OCI-LY1 (cell line): ENCODE data around the gene MAN2B1.

ENCODE experiments used
- CTCF ChIP-seq: fragments of 200-600 bp; sonication (generic), shearing (Covaris generic); IDR thresholded peaks from 2 replicates; pipeline ENCODE4 v1.5.1; 2017; ENCODE audit warnings: mild to moderate bottlenecking, antibody characterized with exemption, low read length, moderate library complexity, mixed read lengths
- EZH2 ChIP-seq: fragments of 200-600 bp; sonication (generic), shearing (Covaris generic); IDR thresholded peaks from 2 replicates; pipeline ENCODE4 v1.8.0; 2017; ENCODE audit warnings: borderline replicate concordance, mixed run types, mild to moderate bottlenecking, antibody characterized with exemption, low read length, moderate library complexity, mixed read lengths

GRCh38 chr19:12705654-12706331 is 39.3 kb upstream of the MAN2B1 start:
- TF ChIP-seq CTCF (no peak), EZH2 (no peak)
